VCaP (cell line): ENCODE results near the gene STRA8.

Experiments
- H3K27ac ChIP-seq: fragments of 450-650 bp; 2 replicates; pipeline ENCODE4 v1.5.1; 2017
- TF ChIP-seq, protein P1 (sequence below): fragments of 450-650 bp; conservative IDR thresholded peaks from 2 replicates; pipeline ENCODE4 v1.5.1; 2017; ENCODE audit warnings: mild to moderate bottlenecking, moderate library complexity

The STRA8 gene

GRCh38 chr7:135197343-135197742 lies 36.3 kb upstream of the STRA8 start:
- TF ChIP-seq, protein P1, sequence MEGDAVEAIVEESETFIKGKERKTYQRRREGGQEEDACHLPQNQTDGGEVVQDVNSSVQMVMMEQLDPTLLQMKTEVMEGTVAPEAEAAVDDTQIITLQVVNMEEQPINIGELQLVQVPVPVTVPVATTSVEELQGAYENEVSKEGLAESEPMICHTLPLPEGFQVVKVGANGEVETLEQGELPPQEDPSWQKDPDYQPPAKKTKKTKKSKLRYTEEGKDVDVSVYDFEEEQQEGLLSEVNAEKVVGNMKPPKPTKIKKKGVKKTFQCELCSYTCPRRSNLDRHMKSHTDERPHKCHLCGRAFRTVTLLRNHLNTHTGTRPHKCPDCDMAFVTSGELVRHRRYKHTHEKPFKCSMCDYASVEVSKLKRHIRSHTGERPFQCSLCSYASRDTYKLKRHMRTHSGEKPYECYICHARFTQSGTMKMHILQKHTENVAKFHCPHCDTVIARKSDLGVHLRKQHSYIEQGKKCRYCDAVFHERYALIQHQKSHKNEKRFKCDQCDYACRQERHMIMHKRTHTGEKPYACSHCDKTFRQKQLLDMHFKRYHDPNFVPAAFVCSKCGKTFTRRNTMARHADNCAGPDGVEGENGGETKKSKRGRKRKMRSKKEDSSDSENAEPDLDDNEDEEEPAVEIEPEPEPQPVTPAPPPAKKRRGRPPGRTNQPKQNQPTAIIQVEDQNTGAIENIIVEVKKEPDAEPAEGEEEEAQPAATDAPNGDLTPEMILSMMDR = no peak
- H3K27ac ChIP-seq = no peak overlapping the region

DNA sequence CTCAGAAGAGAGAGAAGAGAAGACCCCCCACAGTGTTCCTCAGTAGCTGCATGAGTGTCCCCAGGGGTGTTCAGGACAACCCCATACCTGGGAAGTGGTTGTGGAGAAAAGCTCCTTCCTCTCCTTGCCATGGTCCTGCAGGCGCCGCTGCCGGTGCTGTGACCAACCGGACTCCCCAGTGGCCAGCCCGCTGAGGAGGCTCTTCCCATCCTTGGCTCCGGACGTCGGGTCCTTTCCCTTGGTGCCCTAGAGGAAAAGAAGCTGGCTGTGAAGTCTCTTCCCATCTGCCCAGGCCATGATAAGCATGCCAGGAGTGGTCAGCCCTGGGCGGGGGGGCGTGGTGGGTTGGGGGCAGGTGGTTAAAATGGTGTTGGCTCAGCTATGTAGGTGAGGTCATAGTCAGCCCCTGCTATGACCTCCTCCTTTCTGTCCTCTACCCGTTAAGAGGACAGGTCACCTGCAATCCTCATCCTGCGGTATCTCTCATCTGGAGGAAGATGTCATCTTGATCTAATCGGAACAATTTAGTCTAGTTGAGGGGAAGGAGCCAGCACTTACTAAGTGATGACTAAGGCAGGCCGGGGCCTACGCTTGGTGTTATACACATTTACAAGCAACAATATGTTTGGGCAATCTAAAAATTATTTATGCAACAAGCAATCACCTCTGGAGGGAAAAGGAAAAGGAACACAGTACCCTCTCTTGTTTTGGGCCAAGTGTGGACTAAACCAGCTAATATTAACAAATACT lies 35.6 kb upstream of the STRA8 start:
- H3K27ac ChIP-seq = no peak overlapping the region
- TF ChIP-seq, protein P1 = no peak

DNA sequence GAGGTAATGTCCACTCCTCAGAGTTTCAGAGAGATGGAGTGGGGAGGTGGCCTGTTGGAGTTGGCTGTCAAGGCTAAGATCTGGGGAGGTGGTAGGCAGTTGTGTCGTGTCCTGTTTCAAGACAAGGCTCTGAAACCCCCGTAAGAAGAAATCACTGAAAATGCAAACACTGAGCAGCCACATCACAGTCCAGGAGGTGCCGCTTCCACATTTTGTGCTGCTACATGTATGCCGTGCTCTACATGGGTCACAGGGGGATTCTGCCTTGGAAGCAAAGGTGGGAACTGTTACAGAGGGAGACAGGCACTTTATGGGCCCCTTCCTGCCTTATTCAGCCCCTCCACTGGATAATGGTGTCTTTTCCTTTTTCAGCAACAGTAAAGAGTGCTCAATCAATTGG lies 34.2 kb upstream of the STRA8 start:
- no peak overlapping the region for H3K27ac ChIP-seq
- TF ChIP-seq, protein P1 = no peak

DNA sequence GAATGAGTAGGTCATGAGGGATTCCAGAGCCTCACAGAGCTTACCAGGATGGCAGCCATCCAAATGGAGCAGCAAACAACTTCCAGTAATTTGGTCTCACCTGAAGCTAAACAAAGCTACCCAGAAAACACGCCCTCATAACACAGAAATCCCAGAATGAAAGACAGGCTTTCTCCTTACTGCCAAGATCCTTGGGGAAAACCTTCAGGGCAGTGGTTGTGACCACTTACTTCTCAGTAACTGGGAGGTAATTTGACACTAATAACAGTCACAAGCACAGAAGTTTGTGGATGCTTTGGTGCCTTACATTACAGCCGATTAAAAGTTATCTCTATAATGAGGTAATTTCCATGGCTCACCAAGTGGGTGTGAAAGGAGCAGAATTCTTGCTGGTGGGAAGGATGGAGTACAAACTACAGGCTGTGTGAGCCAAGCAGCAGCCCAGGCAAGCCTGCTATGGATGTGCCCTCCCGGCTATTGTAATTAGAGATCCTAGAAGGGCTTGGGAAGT lies 32.8 kb upstream of the STRA8 start:
- TF ChIP-seq, protein P1 = no peak
- no peak overlapping the region for H3K27ac ChIP-seq

- no peak overlapping the region for H3K27ac ChIP-seq
- TF ChIP-seq, protein P1 = no peak
Measured at GRCh38 chr7:135201350-135201749, 32.3 kb upstream of the STRA8 start.

DNA sequence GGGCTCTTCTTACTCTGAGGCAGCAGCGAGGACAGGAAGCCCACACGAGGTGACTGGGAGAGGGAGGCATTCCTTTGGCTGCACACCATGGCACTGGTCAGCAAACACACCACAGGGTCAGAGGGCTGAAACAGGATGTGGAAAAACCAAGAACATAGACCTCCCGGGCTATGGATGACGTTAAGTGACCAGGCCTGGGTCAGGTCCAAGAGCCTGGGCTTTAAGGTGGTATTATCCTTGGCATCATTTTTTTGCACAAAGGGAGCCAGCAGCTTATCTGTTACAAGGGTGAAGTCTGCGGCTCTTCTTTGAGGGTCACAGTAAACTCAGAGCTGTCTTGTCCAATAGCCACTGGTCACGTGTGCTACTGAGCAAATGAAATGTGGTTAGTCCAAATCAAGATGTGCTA lies 29.3 kb upstream of the STRA8 start:
- no peak overlapping the region for H3K27ac ChIP-seq
- TF ChIP-seq, protein P1 = no peak

DNA sequence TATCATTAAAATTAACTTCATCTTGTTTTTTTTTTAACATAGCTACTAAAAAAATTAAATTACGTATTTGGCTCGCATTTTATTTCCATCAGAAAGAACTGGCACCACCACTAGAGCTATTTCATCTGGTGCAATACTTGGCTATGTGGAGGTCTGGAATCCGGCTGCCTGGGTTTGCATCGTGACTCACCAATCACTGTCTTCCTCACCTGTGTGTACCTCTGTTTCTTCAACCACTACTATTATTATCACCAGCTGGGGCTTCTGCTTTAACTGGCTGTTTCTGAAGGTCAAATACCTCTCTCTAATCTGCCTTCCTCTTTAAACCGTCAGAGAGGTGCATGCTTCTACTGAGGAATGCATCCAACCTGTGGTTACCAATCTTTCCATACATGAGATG lies 28.8 kb upstream of the STRA8 start:
- TF ChIP-seq, protein P1 = no peak
- H3K27ac ChIP-seq = no peak overlapping the region
